Neural cell (in vitro differentiated cells): ENCODE measurements around the gene KREMEN1. TPM values are rescaled to one million over a fixed set of nuclear protein-coding genes. Genes with fewer than 3 reads are reported as not detected.

Experiments
- H2AFZ ChIP-seq: fragments of 200-600, 300-800 bp; sonication (generic), shearing (Covaris generic); 2 replicates; pipeline ENCODE4 v1.6.0; 2014; ENCODE audit warnings: low read depth, mild to moderate bottlenecking, antibody characterized with exemption, low read length, moderate library complexity
- H3F3A ChIP-seq: fragments of 200-600 bp; shearing (Covaris generic); 2 replicates; pipeline ENCODE4 v1.6.1; 2016; ENCODE audit warnings: mild to moderate bottlenecking, moderate library complexity, mixed read lengths, antibody characterized with exemption, low read length; ENCODE audit not compliant: insufficient read depth, poor library complexity, severe bottlenecking
- H3K27ac ChIP-seq: fragments of 200-600, 300-800 bp; sonication (generic), shearing (Covaris generic); 2 replicates; pipeline ENCODE4 v1.5.1; 2014; ENCODE audit warnings: mild to moderate bottlenecking, low read length, moderate library complexity
- H3K27me3 ChIP-seq: fragments of 300-800, 200-600 bp; sonication (generic), shearing (Covaris generic); 2 replicates; pipeline ENCODE4 v1.6.0; 2014; ENCODE audit warnings: mild to moderate bottlenecking, low read depth, low read length, moderate library complexity; ENCODE audit not compliant: insufficient read depth
- H3K36me3 ChIP-seq: fragments of 300-800, 200-600 bp; sonication (generic), shearing (Covaris generic); 2 replicates; pipeline ENCODE4 v1.5.1; 2014; ENCODE audit warnings: mild to moderate bottlenecking, antibody characterized with exemption, low read length, moderate library complexity; ENCODE audit not compliant: insufficient read depth
- H3K4me2 ChIP-seq: fragments of 300-800, 200-600 bp; sonication (generic), shearing (Covaris generic); 2 replicates; pipeline ENCODE4 v1.6.0; 2014; ENCODE audit warnings: mild to moderate bottlenecking, low read length
- H3K4me3 ChIP-seq: fragments of 300-800, 200-600 bp; sonication (generic), shearing (Covaris generic); 2 replicates; pipeline ENCODE4 v1.5.1; 2014; ENCODE audit warnings: mild to moderate bottlenecking, low read length, moderate library complexity
- H3K79me2 ChIP-seq: fragments of 200-600 bp; shearing (Covaris generic); replicated peaks from 2 replicates; pipeline ENCODE4 v1.6.0; 2014; ENCODE audit warnings: mild to moderate bottlenecking, low read length, moderate library complexity; ENCODE audit not compliant: insufficient read depth
- H3K9ac ChIP-seq: fragments of 300-800, 200-600 bp; sonication (generic), shearing (Covaris generic); 2 replicates; pipeline ENCODE4 v1.6.1; 2016; ENCODE audit warnings: mild to moderate bottlenecking, low read length, mixed read lengths
- H3K9me2 ChIP-seq: fragments of 200-600 bp; shearing (Covaris generic); 2 replicates; pipeline ENCODE4 v1.6.1; 2016; ENCODE audit warnings: mild to moderate bottlenecking, low read length, mixed read lengths; ENCODE audit not compliant: insufficient read depth
- H3K9me3 ChIP-seq: fragments of 200-600, 300-800 bp; sonication (generic), shearing (Covaris generic); 2 replicates; pipeline ENCODE4 v1.6.1; 2016; ENCODE audit warnings: mild to moderate bottlenecking, mixed run types, low read length, moderate library complexity, mixed read lengths
- H4K20me1 ChIP-seq: fragments of 200-600 bp; shearing (Covaris generic); 2 replicates; pipeline ENCODE4 v1.6.1; 2016; ENCODE audit warnings: mild to moderate bottlenecking, mixed run types; ENCODE audit not compliant: insufficient read depth
- CTCF ChIP-seq: fragments of 450-650 bp; IDR thresholded peaks from 2 replicates; pipeline ENCODE4 v1.5.1; 2014; ENCODE audit warnings: antibody characterized with exemption, mild to moderate bottlenecking, moderate library complexity; ENCODE audit not compliant: poor library complexity, severe bottlenecking
- EP300 ChIP-seq: fragments of 450-650 bp; conservative IDR thresholded peaks from 2 replicates; pipeline ENCODE4 v1.6.1; 2014; ENCODE audit warnings: antibody characterized with exemption, mild to moderate bottlenecking, moderate library complexity; ENCODE audit not compliant: poor library complexity, severe bottlenecking
- EZH2 ChIP-seq: fragments of 200-600, 300-800 bp; shearing (Covaris generic), sonication (generic); IDR thresholded peaks from 2 replicates; pipeline ENCODE4 v1.6.1; 2014; ENCODE audit warnings: antibody characterized with exemption, low read length, borderline replicate concordance, mild to moderate bottlenecking; ENCODE audit not compliant: insufficient read depth, poor library complexity, severe bottlenecking
- MXI1 ChIP-seq: fragments of 450-650 bp; conservative IDR thresholded peaks from 2 replicates; pipeline ENCODE4 v1.6.1; 2014; ENCODE audit warnings: antibody characterized with exemption, mild to moderate bottlenecking; ENCODE audit not compliant: poor library complexity, severe bottlenecking
- POLR2AphosphoS5 ChIP-seq: IDR thresholded peaks from 2 replicates; pipeline ENCODE4 v1.6.1; 2012
- RAD21 ChIP-seq: fragments of 450-650 bp; conservative IDR thresholded peaks from 2 replicates; pipeline ENCODE4 v1.6.1; 2014; ENCODE audit warnings: antibody characterized with exemption, mild to moderate bottlenecking, moderate library complexity
- REST ChIP-seq: IDR thresholded peaks from 2 replicates; pipeline ENCODE4 v1.6.1; 2012; ENCODE audit warnings: borderline replicate concordance
- SMC3 ChIP-seq: fragments of 450-650 bp; conservative IDR thresholded peaks from 2 replicates; pipeline ENCODE4 v1.6.1; 2014; ENCODE audit warnings: antibody characterized with exemption, mild to moderate bottlenecking, moderate library complexity; ENCODE audit not compliant: poor library complexity
- TAF1 ChIP-seq: IDR thresholded peaks from 2 replicates; pipeline ENCODE4 v1.6.1; 2012; ENCODE audit warnings: low read depth
- polyA plus RNA-seq: library from polyadenylated mRNA; depleted of rRNA; stranded (reverse); fragments of >200 nt; gene quantifications from 2 replicates; pipeline ENCODE4 v1.2.3, GENCODE V29; 2014

The KREMEN1 gene
- polyA plus RNA-seq, 1 donor from 2014 or later: 3.3 TPM

- no peak overlapping the region for H3K9ac ChIP-seq
- no peaks in the 10 kb centered on the region for H3K36me3 ChIP-seq
- no peaks in the 10 kb centered on the region for H4K20me1 ChIP-seq
- TF ChIP-seq EZH2 (no peak), REST (no peak), POLR2AphosphoS5 (no peak), MXI1 (no peak)
- no peaks in the 10 kb centered on the region for H3K79me2 ChIP-seq
- no peaks in the 10 kb centered on the region for H3K9me2 ChIP-seq
- H3K4me3 ChIP-seq: no peak overlapping the region
- no peaks in the 10 kb centered on the region for H3K9me3 ChIP-seq
- H2AFZ ChIP-seq: no peak overlapping the region
- no peak overlapping the region for H3K27ac ChIP-seq
- H3K27me3 ChIP-seq: peaks cover 49% of the 10 kb centered on the region
- no peaks in the 10 kb centered on the region for H3F3A ChIP-seq
- no peak overlapping the region for H3K4me2 ChIP-seq
Observed at GRCh38 chr22:29070490-29070889, 2.3 kb upstream of the KREMEN1 start.

- no peak overlapping the region for H2AFZ ChIP-seq
Observed at GRCh38 chr22:29071261-29072045, 1.4 kb upstream of the KREMEN1 start.

DNA sequence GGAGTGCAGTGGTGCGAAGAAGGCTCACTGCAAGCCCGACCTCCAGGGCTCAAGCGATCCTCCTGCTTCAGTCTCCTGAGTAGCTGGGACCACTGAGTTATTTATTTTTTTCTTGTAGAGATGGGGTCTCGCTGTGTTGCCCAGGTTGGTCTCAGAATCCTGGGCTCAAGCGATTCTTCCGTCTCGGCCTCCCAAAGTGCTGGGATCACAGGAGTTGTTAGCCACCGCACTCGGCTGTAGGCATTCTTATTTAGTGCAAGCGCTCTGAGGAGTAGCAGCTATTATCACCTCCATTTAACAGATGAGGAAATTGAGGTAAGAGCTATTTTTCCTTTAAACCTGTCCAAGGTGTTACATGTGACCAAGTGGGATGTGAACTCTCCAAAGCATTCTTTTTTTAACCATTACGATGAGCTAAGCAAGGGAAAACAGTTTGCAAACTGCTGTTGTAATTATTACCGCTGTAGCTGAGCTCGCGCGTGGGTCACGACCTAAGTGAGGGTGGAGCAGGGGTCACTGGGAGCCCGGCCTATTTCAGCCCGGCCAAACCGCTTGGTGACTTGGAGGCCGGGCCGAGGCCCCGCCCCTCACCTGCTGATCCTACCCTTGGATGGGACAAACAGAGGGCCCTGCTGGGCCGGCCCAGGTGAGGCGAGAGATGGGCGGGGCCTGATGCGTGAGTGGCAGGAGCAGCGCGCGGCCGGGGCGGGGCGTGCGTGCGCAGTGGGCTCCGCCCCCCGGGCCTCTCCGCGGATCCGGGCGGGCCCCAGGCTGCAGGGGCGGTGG, 449 bp upstream of the KREMEN1 start:
- H4K20me1 ChIP-seq: no peaks in the 10 kb centered on the region
- peaks cover 53% of the 10 kb centered on the region for H3K27me3 ChIP-seq
- TF ChIP-seq SMC3: no peak
- no peak for TF ChIP-seq MXI1
- no peak for TF ChIP-seq RAD21
- no peak for TF ChIP-seq EZH2
- TF ChIP-seq POLR2AphosphoS5: no peak
- no peak for TF ChIP-seq REST
- TF ChIP-seq EP300: no peak
- no peak for TF ChIP-seq TAF1
- no peak for TF ChIP-seq CTCF
- H3K27ac ChIP-seq: no peak overlapping the region
- no peaks in the 10 kb centered on the region for H3K9me3 ChIP-seq
- H3K4me2 ChIP-seq: no peak overlapping the region
- no peaks in the 10 kb centered on the region for H3F3A ChIP-seq
- no peak overlapping the region for H3K9ac ChIP-seq
- H3K36me3 ChIP-seq: no peaks in the 10 kb centered on the region
- no peaks in the 10 kb centered on the region for H3K9me2 ChIP-seq
- peak overlapping the region; percentile 68 for H3K4me3 ChIP-seq
- no peaks in the 10 kb centered on the region for H3K79me2 ChIP-seq
- no peak overlapping the region for H2AFZ ChIP-seq

More at GRCh38 chr22:29071261-29072045, 1.4 kb upstream of the KREMEN1 start:
- Histone ChIP-seq H3K9me2 (no peaks in the 10 kb centered on the region), H3K4me2 (no peak overlapping the region), H3F3A (no peaks in the 10 kb centered on the region), H4K20me1 (no peaks in the 10 kb centered on the region), H3K9me3 (no peaks in the 10 kb centered on the region), H3K27ac (no peak overlapping the region), H3K4me3 (peak overlapping the region; percentile 52), H3K36me3 (no peaks in the 10 kb centered on the region), H3K9ac (no peak overlapping the region), H3K27me3 (peaks cover 53% of the 10 kb centered on the region), H3K79me2 (no peaks in the 10 kb centered on the region)
- no peak for TF ChIP-seq TAF1
